ENCODE measurements around the gene PTCH1.

PTCH1 gene

DNA sequence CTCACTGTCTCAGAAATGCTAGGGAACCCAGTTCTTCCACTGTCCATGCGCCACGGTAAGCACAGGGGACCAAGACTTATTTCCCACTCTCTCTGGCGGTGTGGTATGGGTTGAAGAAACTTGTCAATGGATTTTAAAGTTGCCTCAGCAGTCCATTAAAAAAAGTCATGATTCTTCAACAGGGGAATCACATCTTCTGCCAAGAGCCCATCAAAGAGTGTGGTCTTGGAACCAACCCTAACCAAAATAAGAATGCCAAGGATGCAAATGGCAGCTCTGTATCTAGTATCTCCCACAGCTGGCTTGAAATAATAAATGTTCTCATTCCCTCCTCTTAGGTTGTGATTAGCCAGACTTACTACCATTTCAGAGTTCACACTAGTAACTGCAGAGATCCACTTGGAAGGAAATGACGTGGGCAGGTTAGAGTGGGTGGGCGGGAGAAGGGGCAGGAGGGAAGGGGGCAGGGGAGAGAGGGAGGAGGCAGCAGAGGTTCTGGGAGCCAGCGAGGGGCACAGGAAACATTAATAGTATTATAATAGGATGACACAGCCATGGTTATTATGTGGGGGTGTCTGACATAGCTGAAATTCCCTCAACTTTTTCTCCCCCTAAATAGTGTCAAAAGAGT is 17.6 kb downstream of the PTCH1 start:
- DNase-seq (ENCODE audit: low read depth, low spot score), result no peak

DNA sequence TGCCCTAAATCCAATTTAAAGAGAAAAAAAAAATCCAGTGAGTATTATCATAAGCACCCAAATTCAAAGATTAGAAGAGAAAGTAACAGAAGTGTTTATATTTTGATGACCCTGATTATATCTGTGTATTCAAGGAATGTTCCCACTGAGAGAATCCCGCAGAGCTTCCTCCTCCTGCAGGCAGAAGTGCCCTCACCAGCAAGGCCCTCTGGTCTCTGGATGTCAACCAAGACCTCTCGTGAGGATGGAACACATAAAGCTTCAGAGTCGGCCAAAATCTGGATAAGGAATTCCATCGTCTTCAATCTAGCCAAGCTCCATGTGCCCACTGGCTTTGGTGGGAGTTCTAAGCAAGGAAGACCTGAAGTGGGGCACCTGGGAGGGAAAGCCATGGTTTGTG is 18.1 kb downstream of the PTCH1 start:
- no peak for DNase-seq (ENCODE audit: low read depth, low spot score)

DNA sequence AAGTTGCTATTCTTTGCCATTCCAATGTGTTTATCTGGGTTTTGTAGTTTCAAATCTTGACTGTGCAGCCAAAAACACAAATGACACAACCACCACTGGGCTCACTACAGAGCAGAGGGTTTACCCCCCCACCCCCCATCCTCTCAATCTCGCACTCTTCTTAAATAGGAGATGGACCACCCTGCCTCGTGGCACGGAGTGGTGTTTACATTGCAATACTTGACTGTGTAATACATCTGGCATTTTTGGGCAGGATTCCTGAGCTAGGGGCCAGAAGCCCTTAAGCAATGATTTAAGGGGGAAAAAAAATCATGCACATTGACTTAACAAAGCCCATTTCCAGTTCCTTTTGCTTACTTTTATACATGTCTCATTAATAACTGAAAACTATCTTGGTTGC is 19.0 kb downstream of the PTCH1 start:
- DNase-seq (ENCODE audit: low read depth, low spot score), result no peak

- DNase-seq (ENCODE audit: low read depth, low spot score), result no peak
Observed at GRCh38 chr9:95496687-95497086, 20.1 kb downstream of the PTCH1 start.

- DNase-seq (ENCODE audit: low read depth, low spot score), result peak; percentile 36
Observed at GRCh38 chr9:95495961-95496360, 20.8 kb downstream of the PTCH1 start.

DNA sequence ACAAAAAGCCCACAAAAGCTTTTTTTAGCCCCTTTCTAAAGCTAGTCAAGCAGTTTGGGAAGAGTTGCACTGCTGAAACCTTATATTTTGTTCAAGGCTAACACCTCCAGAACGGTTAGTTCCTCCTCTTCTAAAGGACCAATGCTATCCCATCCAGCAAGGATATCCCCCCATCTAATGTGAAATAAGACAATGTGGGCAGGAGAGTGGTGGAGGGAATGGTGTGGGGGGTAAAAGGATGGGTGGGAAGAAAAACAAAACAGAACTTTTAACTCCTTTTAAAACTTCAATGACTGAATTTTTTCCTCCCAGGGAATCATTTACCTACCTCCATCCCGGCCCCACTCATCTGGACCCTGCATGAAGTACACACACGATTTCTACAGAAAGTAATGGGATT is 21.2 kb downstream of the PTCH1 start:
- no peak for DNase-seq (ENCODE audit: low read depth, low spot score)

DNA sequence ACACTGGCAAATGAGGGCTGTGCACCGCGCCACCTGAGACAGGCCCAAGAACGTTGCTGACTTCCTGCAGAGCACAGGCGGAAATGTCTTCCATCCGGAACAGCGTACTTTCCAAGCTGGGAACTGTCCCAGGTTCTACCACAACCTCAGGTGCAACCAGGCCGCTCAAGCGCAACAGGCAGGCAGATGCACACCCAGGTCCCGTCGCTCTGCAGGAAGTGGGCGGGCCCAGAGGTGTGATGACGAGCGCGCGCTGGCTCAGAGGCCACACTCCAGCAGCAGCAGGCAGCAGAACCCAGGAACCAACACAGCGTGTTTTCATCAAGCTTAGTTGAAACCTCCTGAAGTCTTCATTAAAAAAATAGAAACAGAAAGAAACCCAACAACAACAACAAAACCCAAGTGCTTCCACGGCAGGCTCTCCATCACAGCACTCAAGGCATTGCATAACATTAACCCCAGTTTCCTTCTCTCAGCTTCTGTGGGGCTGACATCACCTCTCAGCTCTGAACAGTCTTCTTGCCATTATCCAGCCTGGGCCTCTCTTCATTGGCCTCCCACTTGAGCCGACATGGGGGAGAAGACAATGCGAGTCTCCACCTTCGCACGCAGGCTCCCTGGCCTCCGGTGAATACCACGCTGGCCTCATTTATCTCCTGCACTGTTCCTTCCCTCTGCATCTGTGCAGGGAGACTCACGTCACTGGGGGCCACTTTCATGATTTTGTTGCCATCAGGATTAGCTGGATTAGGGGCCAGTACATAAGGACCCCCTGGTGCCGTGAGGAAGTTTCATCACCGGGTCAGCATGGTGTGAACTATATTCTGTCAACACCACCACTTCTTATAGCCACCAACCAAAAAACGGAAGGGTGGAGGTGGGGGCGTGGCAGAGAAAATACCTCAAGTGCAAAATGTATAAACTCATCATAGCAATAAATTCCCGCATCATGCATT is 22.1 kb downstream of the PTCH1 start:
- peak; percentile 87 for DNase-seq (ENCODE audit: low read depth, low spot score)

DNA sequence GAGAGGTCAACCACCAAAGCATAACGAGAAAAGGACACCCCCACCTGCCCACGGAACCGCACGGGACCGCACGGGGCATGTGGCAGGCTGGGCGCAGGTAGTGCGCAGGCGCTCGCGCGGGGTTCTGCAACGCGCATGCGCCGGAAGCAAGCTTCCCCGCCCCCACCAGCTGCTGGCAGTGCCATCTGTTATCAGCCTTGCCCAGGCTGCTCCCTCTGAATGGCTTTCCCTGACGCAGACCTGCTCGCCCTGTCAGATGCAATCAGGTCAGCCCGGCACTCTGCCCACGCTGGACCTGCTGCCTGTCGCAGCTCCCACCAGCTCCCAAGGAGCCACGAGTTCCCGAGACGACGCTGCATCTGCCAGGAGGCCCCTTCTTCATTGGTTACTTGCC is 22.8 kb downstream of the PTCH1 start:
- DNase-seq (ENCODE audit: low read depth, low spot score), result no peak

DNA sequence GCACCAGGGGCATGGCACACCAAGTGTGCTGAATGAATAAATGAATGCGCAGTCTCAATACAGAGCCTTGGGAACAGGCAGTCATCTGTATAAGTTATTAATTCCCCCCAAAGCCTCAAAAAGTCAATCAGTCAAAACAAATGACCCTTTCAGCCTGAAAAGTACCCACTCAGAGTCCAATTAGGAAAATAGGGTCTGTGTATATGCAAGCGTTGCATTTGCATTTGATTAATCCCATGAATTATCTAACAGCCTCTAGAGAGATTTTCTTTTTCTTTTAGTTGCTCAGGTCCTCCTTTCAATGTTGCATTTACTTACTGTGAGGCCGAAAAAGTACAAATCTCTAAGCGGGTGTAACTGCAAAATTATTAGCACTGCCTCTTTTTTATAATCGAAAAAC is 23.4 kb downstream of the PTCH1 start:
- no peak for DNase-seq (ENCODE audit: low read depth, low spot score)

GRCh38 chr9:95491543-95492320 is 25.0 kb downstream of the PTCH1 start:
- DNase-seq (ENCODE audit: low read depth, low spot score), result no peak

- no peak for DNase-seq (ENCODE audit: low read depth, low spot score)
Observed at GRCh38 chr9:95488954-95489353, 27.8 kb downstream of the PTCH1 start.

GRCh38 chr9:95486318-95486717 is 30.5 kb downstream of the PTCH1 start:
- DNase-seq (ENCODE audit: low read depth, low spot score), result no peak

GRCh38 chr9:95484225-95484624 is 32.5 kb downstream of the PTCH1 start:
- no peak for DNase-seq (ENCODE audit: low read depth, low spot score)

GRCh38 chr9:95483431-95483830 is 33.3 kb downstream of the PTCH1 start:
- DNase-seq (ENCODE audit: low read depth, low spot score), result no peak

- DNase-seq (ENCODE audit: low read depth, low spot score), result no peak
Observed at GRCh38 chr9:95482621-95483020, 34.1 kb downstream of the PTCH1 start.

- DNase-seq (ENCODE audit: low read depth, low spot score), result no peak
Observed at GRCh38 chr9:95481000-95481399, 35.8 kb downstream of the PTCH1 start.

GRCh38 chr9:95480346-95480745 is 36.4 kb downstream of the PTCH1 start:
- no peak for DNase-seq (ENCODE audit: low read depth, low spot score)

DNA sequence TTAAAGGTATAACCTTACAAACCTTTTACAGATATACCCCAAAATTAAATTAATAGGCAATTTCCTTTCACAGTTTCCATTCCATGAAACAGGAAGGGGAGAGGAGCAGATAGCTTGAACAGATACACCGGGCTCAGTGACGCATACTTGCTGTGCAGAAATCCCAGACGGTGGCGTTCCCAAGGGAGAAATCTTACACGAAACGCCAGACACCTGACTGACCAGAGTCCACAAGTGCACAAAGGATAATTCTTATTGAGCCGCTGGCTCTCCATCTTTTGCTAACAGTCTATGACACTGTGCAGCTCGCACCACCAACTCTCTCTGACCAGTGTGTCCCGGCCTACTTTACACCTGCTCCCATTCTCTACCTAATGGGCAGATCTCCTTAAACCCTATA is 37.4 kb downstream of the PTCH1 start:
- no peak for DNase-seq (ENCODE audit: low read depth, low spot score)

DNA sequence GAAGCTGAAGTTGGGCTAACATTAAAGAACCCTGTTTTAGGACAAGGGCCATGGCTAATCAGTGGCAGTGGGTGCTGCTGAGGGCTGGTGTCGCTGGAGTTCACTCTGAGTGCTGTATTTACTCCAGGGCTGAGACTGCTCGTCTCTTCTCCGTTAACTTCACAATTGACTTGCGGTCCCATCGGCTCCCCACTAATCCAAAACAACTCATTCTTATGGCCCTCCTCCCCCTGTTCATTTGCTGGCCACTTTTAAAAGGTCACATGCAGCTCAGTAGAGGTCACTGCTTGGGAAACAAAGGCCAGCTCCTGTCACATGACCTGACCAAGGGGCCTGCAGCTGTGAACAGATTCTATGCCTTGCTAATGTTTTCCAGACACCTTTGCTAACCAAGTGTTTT is 38.4 kb downstream of the PTCH1 start:
- no peak for DNase-seq (ENCODE audit: low read depth, low spot score)

DNA sequence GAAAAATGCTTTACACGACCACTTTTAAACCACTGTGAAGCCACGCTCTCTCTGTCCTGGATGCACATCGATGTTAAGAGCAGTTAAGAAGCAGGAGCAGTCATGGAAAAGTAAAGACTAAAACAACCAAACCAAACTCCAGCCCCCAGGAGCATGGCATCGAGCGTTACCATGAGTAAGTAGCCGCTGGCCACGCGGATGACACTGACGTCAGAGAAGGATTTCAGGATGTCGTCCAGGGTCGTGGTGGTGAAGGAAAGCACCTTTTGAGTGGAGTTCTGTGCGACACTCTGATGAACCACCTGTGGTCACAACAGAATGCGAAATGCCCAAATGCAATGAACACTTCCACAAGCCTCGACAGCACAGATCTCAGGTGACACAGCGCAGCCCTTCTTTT is 38.9 kb downstream of the PTCH1 start:
- no peak for DNase-seq (ENCODE audit: low read depth, low spot score)

- DNase-seq (ENCODE audit: low read depth, low spot score), result peak; percentile 64
Observed at GRCh38 chr9:95477441-95477840, 39.3 kb downstream of the PTCH1 start.

- DNase-seq (ENCODE audit: low read depth, low spot score), result no peak
Observed at GRCh38 chr9:95468791-95469190, 48.0 kb downstream of the PTCH1 start.

All from ELF-1 (cell line).